Measurements from ENCODE around the gene SULT6B1. TPM values are rescaled to one million over a fixed set of nuclear protein-coding genes. Genes with fewer than 3 reads are reported as not detected.

SULT6B1 gene, protein sequence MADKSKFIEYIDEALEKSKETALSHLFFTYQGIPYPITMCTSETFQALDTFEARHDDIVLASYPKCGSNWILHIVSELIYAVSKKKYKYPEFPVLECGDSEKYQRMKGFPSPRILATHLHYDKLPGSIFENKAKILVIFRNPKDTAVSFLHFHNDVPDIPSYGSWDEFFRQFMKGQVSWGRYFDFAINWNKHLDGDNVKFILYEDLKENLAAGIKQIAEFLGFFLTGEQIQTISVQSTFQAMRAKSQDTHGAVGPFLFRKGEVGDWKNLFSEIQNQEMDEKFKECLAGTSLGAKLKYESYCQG
- total RNA-seq (2021) (not detected in 2 replicates), Bru-seq, nascent RNA (percentile 10 among the genes with signal in this experiment), BruChase-seq, experiment 1, labeled RNA remaining after a 2-hour chase (percentile 13 among the genes with signal in this experiment), BruChase-seq, experiment 2, labeled RNA remaining after a 6-hour chase (percentile 19 among the genes with signal in this experiment)
- long read RNA-seq: 0 reads

DNA sequence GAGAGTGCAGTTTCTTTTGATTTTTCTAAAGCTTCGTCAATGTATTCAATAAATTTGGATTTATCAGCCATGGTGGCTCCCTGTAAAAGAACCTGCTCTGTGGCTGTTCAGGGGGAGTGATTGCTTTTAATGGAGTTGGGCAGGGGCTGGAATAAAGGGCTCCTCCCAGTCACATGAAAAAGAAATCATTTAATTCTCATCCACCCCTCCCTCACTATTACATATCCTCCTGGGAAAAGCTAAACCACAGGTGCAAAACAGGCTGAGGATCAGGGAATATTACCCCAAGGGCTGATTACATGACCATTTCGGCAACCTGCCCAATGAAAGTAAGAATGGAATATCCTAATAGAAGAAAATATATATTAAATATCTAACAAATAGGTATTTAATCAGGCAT is at the start of gene SULT6B1:
Gene SULT6B1 (minus strand): TSS at position 101 of the 400 bp plus-strand sequence. CDS start 30 bp downstream, at position 71.
- Histone ChIP-seq H3K27me3 (replicated peaks; ENCODE audit: insufficient read depth, low read depth, low read length, poor library complexity) (no peaks in the 10 kb centered on the region), H3K4me3 (ENCODE audit: low read depth, low read length, poor library complexity, severe bottlenecking) (no peak within 1 kb of the TSS), H3K4me1 (ENCODE audit: insufficient read depth, low read length, poor library complexity, severe bottlenecking) (peaks cover 5% of the 10 kb centered on the region), H3K36me3 (ENCODE audit: insufficient read depth, low read length, poor library complexity, severe bottlenecking) (no peaks in the 10 kb centered on the region), H3K27ac (ENCODE audit: low read depth, low read length, poor library complexity, severe bottlenecking) (no peak within 1 kb of the TSS), H3K9me3 (ENCODE audit: low read depth, low read length, poor library complexity, severe bottlenecking) (no peaks in the 10 kb centered on the region)
- ChIA-PET POLR2A (ENCODE audit: low non-redundant PET) (no interaction called here), CTCF (no interaction called here)
- TF ChIP-seq, protein P1, sequence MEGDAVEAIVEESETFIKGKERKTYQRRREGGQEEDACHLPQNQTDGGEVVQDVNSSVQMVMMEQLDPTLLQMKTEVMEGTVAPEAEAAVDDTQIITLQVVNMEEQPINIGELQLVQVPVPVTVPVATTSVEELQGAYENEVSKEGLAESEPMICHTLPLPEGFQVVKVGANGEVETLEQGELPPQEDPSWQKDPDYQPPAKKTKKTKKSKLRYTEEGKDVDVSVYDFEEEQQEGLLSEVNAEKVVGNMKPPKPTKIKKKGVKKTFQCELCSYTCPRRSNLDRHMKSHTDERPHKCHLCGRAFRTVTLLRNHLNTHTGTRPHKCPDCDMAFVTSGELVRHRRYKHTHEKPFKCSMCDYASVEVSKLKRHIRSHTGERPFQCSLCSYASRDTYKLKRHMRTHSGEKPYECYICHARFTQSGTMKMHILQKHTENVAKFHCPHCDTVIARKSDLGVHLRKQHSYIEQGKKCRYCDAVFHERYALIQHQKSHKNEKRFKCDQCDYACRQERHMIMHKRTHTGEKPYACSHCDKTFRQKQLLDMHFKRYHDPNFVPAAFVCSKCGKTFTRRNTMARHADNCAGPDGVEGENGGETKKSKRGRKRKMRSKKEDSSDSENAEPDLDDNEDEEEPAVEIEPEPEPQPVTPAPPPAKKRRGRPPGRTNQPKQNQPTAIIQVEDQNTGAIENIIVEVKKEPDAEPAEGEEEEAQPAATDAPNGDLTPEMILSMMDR (conservative IDR thresholded peaks at IDR 0.05; ENCODE audit: low read depth, low read length): no peak
- no peak for TF ChIP-seq EZH2 (IDR thresholded peaks at IDR 0.05; ENCODE audit: borderline replicate concordance, low read depth, low read length, poor library complexity, severe bottlenecking)
- no TSS peak for BruUV-seq (replicated peaks)
- intact Hi-C loops (cut with micrococcal nuclease; ENCODE audit: unreplicated experiment): no loop called here
- no peak for DNase-seq (ENCODE audit: low spot score)

DNA sequence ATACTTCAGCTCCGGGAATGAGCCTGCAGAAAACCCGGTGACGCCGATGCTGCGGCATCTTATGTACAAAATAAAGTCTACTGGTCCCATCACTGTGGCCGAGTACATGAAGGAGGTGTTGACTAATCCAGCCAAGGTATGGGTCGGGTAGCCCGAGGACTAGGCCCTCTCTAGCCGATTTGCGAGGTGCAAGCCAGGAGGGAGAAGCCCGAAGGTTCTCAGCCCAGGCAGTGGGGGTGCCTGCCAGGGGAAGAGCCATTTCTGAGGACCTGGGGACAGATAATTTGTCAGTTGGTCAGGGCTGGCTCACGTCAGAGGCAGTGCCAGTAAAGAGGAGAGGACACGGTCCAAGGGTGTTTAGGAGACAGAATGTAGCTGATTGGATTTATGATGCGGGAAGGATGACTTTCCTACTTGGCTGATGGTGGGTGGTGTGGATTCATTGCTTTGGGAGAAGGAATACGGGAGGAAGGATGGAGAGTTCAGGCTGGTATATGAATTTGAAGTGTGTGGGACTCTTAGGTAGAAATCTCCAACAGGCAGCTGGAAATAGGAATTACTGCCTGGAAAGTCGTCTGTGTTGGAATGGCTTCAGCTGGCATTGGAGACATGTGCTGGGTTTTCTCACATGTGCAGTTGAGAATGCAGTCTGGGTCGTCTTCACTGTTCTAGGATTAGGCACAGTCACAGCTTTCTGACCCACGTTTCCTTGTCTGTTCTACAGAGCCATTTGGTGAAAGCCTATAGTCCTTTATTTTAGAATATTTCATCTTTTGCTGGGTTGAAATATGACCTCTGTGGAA is 43.9 kb upstream of the SULT6B1 start:
- POLR2A ChIA-PET (ENCODE audit: low non-redundant PET): interaction anchor here (0.6 kb wide), 1 partner anchor 90 kb away, joined by 3 read pairs; no protein-coding TSS in a partner anchor
- TF ChIP-seq, protein P1 (conservative IDR thresholded peaks at IDR 0.05; ENCODE audit: low read depth, low read length): no peak
- TF ChIP-seq EZH2 (IDR thresholded peaks at IDR 0.05; ENCODE audit: borderline replicate concordance, low read depth, low read length, poor library complexity, severe bottlenecking): no peak
- TSS peak; percentile 66 for BruUV-seq (replicated peaks)

More for the DNA sequence above, 43.9 kb upstream of the SULT6B1 start:
- H3K27ac ChIP-seq (ENCODE audit: low read depth, low read length, poor library complexity, severe bottlenecking): peak overlapping the region; percentile 90
- H3K4me1 ChIP-seq (ENCODE audit: insufficient read depth, low read length, poor library complexity, severe bottlenecking): peaks cover 14% of the 10 kb centered on the region
- no peaks in the 10 kb centered on the region for H3K27me3 ChIP-seq (replicated peaks; ENCODE audit: insufficient read depth, low read depth, low read length, poor library complexity)
- CTCF ChIA-PET: interaction anchor here (0.7 kb wide), 1 partner anchor 645 kb away, joined by 3 read pairs; no protein-coding TSS in a partner anchor
- DNase-seq (ENCODE audit: low spot score): no peak
- peaks cover 21% of the 10 kb centered on the region for H3K36me3 ChIP-seq (ENCODE audit: insufficient read depth, low read length, poor library complexity, severe bottlenecking)
- peak overlapping the region; percentile 90 for H3K4me3 ChIP-seq (ENCODE audit: low read depth, low read length, poor library complexity, severe bottlenecking)
- intact Hi-C loops (cut with micrococcal nuclease; ENCODE audit: unreplicated experiment): no loop called here
- no peaks in the 10 kb centered on the region for H3K9me3 ChIP-seq (ENCODE audit: low read depth, low read length, poor library complexity, severe bottlenecking)

All from A673 (cell line).